ENCODE data around the gene C2CD4A. TPM values are rescaled to one million over a fixed set of nuclear protein-coding genes. Genes with fewer than 3 reads are reported as not detected.

Gene C2CD4A
- total RNA-seq, 6 experiments from 2014 or later: 0.53 to 6.3 (median 3.7) TPM; not detected in 2

DNA sequence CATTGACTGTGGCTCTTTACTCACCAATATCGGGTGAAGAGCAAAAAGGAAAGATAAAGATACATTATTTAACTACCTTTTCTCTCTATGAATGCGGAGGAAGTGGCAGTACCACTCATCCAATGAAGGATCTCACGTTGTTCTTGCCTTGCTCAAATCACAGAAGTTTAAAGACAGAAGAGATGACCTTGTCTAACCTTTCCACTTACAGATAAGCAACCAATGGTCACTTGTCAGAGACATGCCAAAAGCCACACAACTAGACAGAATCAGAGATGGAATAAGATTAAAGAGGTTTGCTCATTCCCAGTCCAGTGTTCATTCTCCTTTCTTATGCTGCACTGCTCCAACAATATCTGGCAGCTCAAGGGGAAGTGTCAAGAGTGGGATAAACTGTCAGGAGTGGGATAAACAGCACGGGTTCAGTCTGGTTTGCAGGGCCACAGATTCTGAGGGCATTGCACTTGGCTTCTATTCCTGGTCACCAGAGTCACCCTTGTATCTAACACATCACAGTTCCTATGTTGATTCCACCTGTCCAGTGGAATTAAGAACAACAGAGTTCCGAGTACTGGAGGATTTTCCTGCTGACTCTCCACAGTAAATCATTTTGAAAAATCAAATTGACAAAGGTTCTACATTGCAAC is 13.2 kb upstream of the C2CD4A start:
- peak; percentile 24 to 82 (median 58) for ATAC-seq
- TF ChIP-seq POLR2A (IDR thresholded peaks at IDR 0.05) (no peak), CTCF (IDR thresholded peaks at IDR 0.05) (no peak)
- Histone ChIP-seq H3K27me3 (no peaks in the 10 kb centered on the region), H3K9me3 (no peaks in the 10 kb centered on the region), H3K36me3 (no peaks in the 10 kb centered on the region), H3K27ac (no peak overlapping the region), H3K4me1 (peaks cover 0 to 24% (median 5%) of the 10 kb centered on the region in 4 donors), H3K4me3 (no peak overlapping the region)
- DNase-seq: no peak
- intact Hi-C loops (cut with DNase I): no loop called here
- WGBS (ENCODE audit: insufficient coverage, low coverage, low lambda C conversion rate, missing lambda C conversion rate): 49% methylated on average over 5 of the region's 5 CpGs

GRCh38 chr15:62054979-62055378 is 11.8 kb upstream of the C2CD4A start:
- intact Hi-C loops (cut with DNase I): no loop called here
- WGBS (ENCODE audit: insufficient coverage, low coverage, low lambda C conversion rate, missing lambda C conversion rate): 81% methylated on average over 5 of the region's 5 CpGs
- TF ChIP-seq POLR2A (IDR thresholded peaks at IDR 0.05) (no peak), CTCF (IDR thresholded peaks at IDR 0.05) (no peak)
- Histone ChIP-seq H3K27ac (no peak overlapping the region), H3K27me3 (no peaks in the 10 kb centered on the region), H3K9me3 (no peaks in the 10 kb centered on the region), H3K4me1 (peaks cover 0 to 30% (median 5%) of the 10 kb centered on the region in 4 donors), H3K36me3 (no peaks in the 10 kb centered on the region), H3K4me3 (no peak overlapping the region)
- DNase-seq (no peak), ATAC-seq (no peak)

DNA sequence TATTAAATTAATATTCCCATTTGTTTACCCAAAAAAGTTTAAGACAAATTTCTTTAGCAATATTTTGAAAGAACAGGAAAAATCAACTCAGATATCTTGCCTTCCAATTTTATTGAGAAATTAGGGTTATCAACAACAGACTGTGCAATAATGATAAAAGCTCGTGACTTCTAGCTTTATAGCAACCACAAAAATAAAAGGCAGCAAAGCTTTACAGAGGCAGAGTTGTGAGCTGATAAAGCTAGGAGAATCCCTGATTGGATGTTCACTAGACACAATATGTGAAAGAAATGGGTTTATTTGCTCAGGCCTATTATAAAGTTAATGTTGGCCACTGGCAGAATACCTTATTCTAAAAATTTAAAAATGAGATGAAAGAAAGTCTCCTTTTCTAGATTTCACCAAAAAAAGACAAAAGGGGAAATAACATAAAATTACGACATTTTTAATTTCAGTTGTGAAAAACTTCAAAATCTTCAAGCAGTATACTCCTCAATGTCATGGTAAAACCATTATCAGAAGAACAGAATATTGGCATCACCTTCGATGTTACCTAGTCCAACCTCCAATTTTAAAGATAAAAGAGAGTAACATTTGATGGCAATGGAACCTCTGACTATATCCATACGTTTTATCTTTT is 9.3 kb upstream of the C2CD4A start:
- ATAC-seq: no peak
- 77% methylated on average over 4 of the region's 4 CpGs for WGBS (ENCODE audit: insufficient coverage, low coverage, low lambda C conversion rate, missing lambda C conversion rate)

GRCh38 chr15:62058327-62059028 is 8.3 kb upstream of the C2CD4A start:
- WGBS (ENCODE audit: insufficient coverage, low coverage, low lambda C conversion rate, missing lambda C conversion rate): 79% methylated on average over 4 of the region's 5 CpGs

More for the DNA sequence above, 9.3 kb upstream of the C2CD4A start:
- TF ChIP-seq CTCF (IDR thresholded peaks at IDR 0.05) (no peak), POLR2A (IDR thresholded peaks at IDR 0.05) (no peak)
- Histone ChIP-seq H3K27ac (no peak overlapping the region), H3K36me3 (no peaks in the 10 kb centered on the region), H3K4me3 (no peak overlapping the region), H3K9me3 (no peaks in the 10 kb centered on the region), H3K4me1 (peaks cover 0 to 21% (median 5%) of the 10 kb centered on the region in 4 donors), H3K27me3 (no peaks in the 10 kb centered on the region)
- intact Hi-C loops (cut with DNase I): no loop called here
- no peak for DNase-seq

More at GRCh38 chr15:62058327-62059028, 8.3 kb upstream of the C2CD4A start:
- H3K27ac ChIP-seq: no peak overlapping the region
- H3K36me3 ChIP-seq: no peaks in the 10 kb centered on the region
- no peak overlapping the region for H3K4me3 ChIP-seq
- no peaks in the 10 kb centered on the region for H3K9me3 ChIP-seq
- DNase-seq: no peak
- TF ChIP-seq POLR2A (IDR thresholded peaks at IDR 0.05) (no peak), CTCF (IDR thresholded peaks at IDR 0.05) (no peak)
- H3K27me3 ChIP-seq: no peaks in the 10 kb centered on the region
- peaks cover 0 to 11% (median under 1%) of the 10 kb centered on the region in 4 donors for H3K4me1 ChIP-seq
- no peak for ATAC-seq
- intact Hi-C loops (cut with DNase I): no loop called here

Measured in right lobe of liver (tissue), 6 donors.